ENCODE measurements around the gene ATL2.

DNA sequence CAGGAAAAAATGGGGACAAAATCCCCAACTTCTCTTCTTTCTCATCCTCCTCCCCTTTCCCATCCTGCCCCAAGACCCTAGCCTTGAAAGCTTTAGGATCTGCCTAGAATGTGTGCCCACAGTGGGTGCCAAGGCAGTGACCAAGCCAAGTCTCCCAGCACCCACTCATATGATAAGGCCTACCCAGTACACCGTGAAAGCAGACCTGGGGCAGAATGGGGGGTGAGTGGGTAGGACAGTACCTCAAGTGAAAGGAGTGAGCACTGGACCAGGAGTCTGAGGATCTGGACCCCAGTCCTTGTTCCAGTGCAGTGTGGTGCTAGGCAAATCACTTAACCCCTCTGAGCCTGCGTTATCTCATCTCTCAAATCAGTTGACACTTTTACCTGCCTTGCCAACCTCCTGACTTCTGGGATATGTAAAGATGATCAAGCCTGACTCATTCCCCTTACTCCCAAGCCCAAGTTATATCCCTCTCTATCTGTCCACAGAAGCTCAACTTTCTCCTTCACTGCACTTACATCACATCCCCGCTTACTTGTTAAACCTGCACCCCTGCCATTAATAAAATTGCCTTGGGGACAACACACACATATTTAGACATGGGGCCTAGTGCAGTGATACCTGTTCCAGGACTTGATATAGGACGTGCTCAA, 109.7 kb downstream of the ATL2 start:
- no peak for TF ChIP-seq POLR2A (IDR thresholded peaks at IDR 0.05; ENCODE audit: low read depth, low read length)
- TF ChIP-seq, protein P1, sequence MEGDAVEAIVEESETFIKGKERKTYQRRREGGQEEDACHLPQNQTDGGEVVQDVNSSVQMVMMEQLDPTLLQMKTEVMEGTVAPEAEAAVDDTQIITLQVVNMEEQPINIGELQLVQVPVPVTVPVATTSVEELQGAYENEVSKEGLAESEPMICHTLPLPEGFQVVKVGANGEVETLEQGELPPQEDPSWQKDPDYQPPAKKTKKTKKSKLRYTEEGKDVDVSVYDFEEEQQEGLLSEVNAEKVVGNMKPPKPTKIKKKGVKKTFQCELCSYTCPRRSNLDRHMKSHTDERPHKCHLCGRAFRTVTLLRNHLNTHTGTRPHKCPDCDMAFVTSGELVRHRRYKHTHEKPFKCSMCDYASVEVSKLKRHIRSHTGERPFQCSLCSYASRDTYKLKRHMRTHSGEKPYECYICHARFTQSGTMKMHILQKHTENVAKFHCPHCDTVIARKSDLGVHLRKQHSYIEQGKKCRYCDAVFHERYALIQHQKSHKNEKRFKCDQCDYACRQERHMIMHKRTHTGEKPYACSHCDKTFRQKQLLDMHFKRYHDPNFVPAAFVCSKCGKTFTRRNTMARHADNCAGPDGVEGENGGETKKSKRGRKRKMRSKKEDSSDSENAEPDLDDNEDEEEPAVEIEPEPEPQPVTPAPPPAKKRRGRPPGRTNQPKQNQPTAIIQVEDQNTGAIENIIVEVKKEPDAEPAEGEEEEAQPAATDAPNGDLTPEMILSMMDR (IDR thresholded peaks at IDR 0.05; ENCODE audit: extremely low read depth in 1 of 2, insufficient read depth in 1 of 2, low read depth in 1 of 2, low read length in 2 of 2) = no peak
- no peak for TF ChIP-seq POLR2AphosphoS5 (IDR thresholded peaks at IDR 0.05; ENCODE audit: insufficient read depth, low read depth, low read length)
- TF ChIP-seq EZH2 (IDR thresholded peaks at IDR 0.05; ENCODE audit: borderline replicate concordance, low read depth, low read length, severe bottlenecking) = no peak
- no peak for TF ChIP-seq MYC (IDR thresholded peaks at IDR 0.05; ENCODE audit: low read depth, low read length)
- no peak for TF ChIP-seq FOS (IDR thresholded peaks at IDR 0.05; ENCODE audit: borderline replicate concordance, insufficient read depth, low read length)
- TF ChIP-seq GATA2 (IDR thresholded peaks at IDR 0.05; ENCODE audit: insufficient read depth, insufficient read length, low read depth, low read length) = no peak
- TF ChIP-seq, protein P2, sequence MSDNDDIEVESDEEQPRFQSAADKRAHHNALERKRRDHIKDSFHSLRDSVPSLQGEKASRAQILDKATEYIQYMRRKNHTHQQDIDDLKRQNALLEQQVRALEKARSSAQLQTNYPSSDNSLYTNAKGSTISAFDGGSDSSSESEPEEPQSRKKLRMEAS (IDR thresholded peaks at IDR 0.05; ENCODE audit: insufficient read depth, insufficient read length) = no peak
- no peak for TF ChIP-seq JUN (IDR thresholded peaks at IDR 0.05; ENCODE audit: borderline replicate concordance, insufficient read depth, insufficient read length, low read depth)
